A673 (cell line): ENCODE results near the gene TIPIN. TPM values are rescaled to one million over a fixed set of nuclear protein-coding genes. Genes with fewer than 3 reads are reported as not detected.

Experiments
- BruUV-seq: library from RNA; stranded (reverse); fragments of 400-500 nt; replicated peaks from 2 replicates; lab custom pipeline; 2021; lab: Mats Ljungman, UMichigan
- CTCF ChIA-PET: fragments of 300-600 bp; sonication (Branson Sonifier 250); formaldehyde crosslinking; loops from one replicate; lab custom pipeline; 2022; ENCODE audit warnings: antibody characterized with exemption; lab: Charles Lee
- POLR2A ChIA-PET: fragments of 300-600 bp; sonication (Branson Sonifier 250); formaldehyde crosslinking; loops from one replicate; lab custom pipeline; 2022; ENCODE audit warnings: antibody characterized with exemption; ENCODE audit not compliant: low non-redundant PET; lab: Charles Lee
- DNase-seq: peaks from one replicate; pipeline ENCODE4 v3.0.0-alpha.2; 2015; ENCODE audit warnings: low spot score
- H3K27ac ChIP-seq: fragments of 200-600 bp; sonication (generic); 2 replicates; pipeline ENCODE4 v1.5.1; 2016; ENCODE audit warnings: mixed run types, low read depth, mild to moderate bottlenecking, mixed read lengths, antibody characterized with exemption, low read length; ENCODE audit not compliant: poor library complexity, severe bottlenecking
- H3K27me3 ChIP-seq: fragments of 200-600 bp; sonication (generic); replicated peaks from 2 replicates; pipeline ENCODE4 v1.6.1; 2017; ENCODE audit warnings: mixed run types, low read depth, mild to moderate bottlenecking, mixed read lengths, antibody characterized with exemption, low read length; ENCODE audit not compliant: insufficient read depth, poor library complexity
- H3K36me3 ChIP-seq: fragments of 200-600 bp; sonication (generic); 2 replicates; pipeline ENCODE4 v1.6.1; 2016; ENCODE audit warnings: mixed run types, mild to moderate bottlenecking, mixed read lengths, antibody characterized with exemption, low read length; ENCODE audit not compliant: insufficient read depth, poor library complexity, severe bottlenecking
- H3K4me1 ChIP-seq: fragments of 200-600 bp; sonication (generic); 2 replicates; pipeline ENCODE4 v1.6.1; 2017; ENCODE audit warnings: mixed run types, mild to moderate bottlenecking, mixed read lengths, antibody characterized with exemption, low read length; ENCODE audit not compliant: insufficient read depth, poor library complexity, severe bottlenecking
- H3K4me3 ChIP-seq: fragments of 200-600 bp; sonication (generic); 2 replicates; pipeline ENCODE4 v1.5.1; 2016; ENCODE audit warnings: low read depth, mixed run types, mild to moderate bottlenecking, mixed read lengths, low read length; ENCODE audit not compliant: poor library complexity, severe bottlenecking
- H3K9me3 ChIP-seq: fragments of 200-600 bp; sonication (generic); 2 replicates; pipeline ENCODE4 v1.6.1; 2016; ENCODE audit warnings: mixed run types, low read depth, mild to moderate bottlenecking, mixed read lengths, antibody characterized with exemption, low read length; ENCODE audit not compliant: poor library complexity, severe bottlenecking
- EZH2 ChIP-seq: fragments of 200-600 bp; sonication (generic); IDR thresholded peaks from 2 replicates; pipeline ENCODE4 v1.6.1; 2017; ENCODE audit warnings: borderline replicate concordance, low read depth, mild to moderate bottlenecking, mixed read lengths, antibody characterized with exemption, low read length; ENCODE audit not compliant: poor library complexity, severe bottlenecking
- intact Hi-C: fragments of 100-400 bp; cut with micrococcal nuclease; formaldehyde crosslinking; loops from one replicate; pipeline ENCODE4 v1.10.0; 2022; ENCODE audit not compliant: unreplicated experiment
- total RNA-seq: library from RNA; stranded (reverse); gene quantifications from 2 replicates; pipeline ENCODE4 v1.2.3, GENCODE V29; 2021
- TF ChIP-seq, protein P1 (sequence below): fragments of 300-800, 200-600 bp; sonication (generic); conservative IDR thresholded peaks from 2 replicates; pipeline ENCODE4 v1.5.1; 2017; ENCODE audit warnings: low read depth, mild to moderate bottlenecking, antibody characterized with exemption, low read length, moderate library complexity, mixed read lengths

The TIPIN gene
- total RNA-seq, 1 experiment from 2014 or later = 42.1 TPM

DNA sequence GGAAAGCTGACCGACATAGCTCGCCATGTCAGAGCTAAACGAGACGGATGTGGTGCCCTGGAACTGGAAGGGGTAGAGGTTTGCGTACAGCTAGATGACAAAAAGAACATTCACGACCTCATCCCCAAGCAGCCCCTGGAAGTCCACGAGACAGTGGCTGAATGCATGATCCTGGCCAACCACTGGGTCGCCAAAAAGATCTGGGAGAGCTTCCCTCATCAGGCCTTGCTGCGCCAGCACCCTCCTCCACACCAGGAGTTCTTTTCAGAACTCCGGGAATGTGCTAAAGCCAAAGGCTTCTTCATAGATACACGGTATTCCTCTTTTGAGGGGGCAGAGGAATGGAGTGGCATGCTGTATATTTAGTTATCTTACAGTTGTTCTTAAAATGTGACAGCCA is 30.4 kb downstream of the TIPIN start:
- H3K4me1 ChIP-seq = no peaks in the 10 kb centered on the region
- H3K36me3 ChIP-seq = peaks cover 26% of the 10 kb centered on the region
- no TSS peak for BruUV-seq
- ChIA-PET CTCF (no interaction called here), POLR2A (no interaction called here)
- no peaks in the 10 kb centered on the region for H3K9me3 ChIP-seq
- intact Hi-C loops = no loop called here
- H3K4me3 ChIP-seq = no peak overlapping the region
- H3K27ac ChIP-seq = no peak overlapping the region
- H3K27me3 ChIP-seq = no peaks in the 10 kb centered on the region
- DNase-seq = no peak
- TF ChIP-seq EZH2 = no peak

DNA sequence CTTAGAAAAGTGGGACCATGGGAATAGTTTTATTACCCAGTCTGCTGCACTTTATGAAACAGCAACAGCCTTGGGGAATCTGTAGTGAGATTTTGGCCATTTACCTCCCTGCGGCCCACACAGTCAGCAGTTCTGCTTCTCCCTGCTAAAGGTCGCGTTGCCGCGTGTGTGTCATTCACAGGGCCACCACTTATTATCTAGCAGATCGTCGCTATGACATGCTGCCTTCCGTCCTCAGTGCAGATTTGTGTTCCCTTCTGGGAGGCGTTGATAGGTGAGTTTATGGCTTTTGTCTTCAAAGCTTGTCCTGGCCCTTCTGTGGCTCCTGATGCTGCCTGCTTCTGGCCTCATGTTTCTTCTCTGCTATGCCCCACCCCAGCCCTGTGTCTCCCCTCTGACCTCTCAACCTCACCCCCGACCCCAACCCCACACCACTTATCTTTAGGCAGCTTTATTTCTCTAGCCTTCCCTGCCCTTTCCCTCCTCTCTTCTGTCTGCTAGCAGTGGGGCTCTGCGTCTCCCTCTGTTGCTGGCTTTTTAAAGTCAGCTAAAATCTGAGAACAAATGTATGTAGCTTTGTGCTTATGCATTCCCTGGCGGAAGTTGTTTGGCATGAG is 33.1 kb downstream of the TIPIN start:
- Histone ChIP-seq H3K4me1 (no peaks in the 10 kb centered on the region), H3K4me3 (no peak overlapping the region), H3K27me3 (no peaks in the 10 kb centered on the region), H3K36me3 (peaks cover 5% of the 10 kb centered on the region), H3K27ac (no peak overlapping the region), H3K9me3 (no peaks in the 10 kb centered on the region)
- BruUV-seq = no TSS peak
- ChIA-PET CTCF (no interaction called here), POLR2A (no interaction called here)
- TF ChIP-seq EZH2 = no peak
- TF ChIP-seq, protein P1, sequence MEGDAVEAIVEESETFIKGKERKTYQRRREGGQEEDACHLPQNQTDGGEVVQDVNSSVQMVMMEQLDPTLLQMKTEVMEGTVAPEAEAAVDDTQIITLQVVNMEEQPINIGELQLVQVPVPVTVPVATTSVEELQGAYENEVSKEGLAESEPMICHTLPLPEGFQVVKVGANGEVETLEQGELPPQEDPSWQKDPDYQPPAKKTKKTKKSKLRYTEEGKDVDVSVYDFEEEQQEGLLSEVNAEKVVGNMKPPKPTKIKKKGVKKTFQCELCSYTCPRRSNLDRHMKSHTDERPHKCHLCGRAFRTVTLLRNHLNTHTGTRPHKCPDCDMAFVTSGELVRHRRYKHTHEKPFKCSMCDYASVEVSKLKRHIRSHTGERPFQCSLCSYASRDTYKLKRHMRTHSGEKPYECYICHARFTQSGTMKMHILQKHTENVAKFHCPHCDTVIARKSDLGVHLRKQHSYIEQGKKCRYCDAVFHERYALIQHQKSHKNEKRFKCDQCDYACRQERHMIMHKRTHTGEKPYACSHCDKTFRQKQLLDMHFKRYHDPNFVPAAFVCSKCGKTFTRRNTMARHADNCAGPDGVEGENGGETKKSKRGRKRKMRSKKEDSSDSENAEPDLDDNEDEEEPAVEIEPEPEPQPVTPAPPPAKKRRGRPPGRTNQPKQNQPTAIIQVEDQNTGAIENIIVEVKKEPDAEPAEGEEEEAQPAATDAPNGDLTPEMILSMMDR = no peak
- intact Hi-C loops = no loop called here
- DNase-seq = no peak

DNA sequence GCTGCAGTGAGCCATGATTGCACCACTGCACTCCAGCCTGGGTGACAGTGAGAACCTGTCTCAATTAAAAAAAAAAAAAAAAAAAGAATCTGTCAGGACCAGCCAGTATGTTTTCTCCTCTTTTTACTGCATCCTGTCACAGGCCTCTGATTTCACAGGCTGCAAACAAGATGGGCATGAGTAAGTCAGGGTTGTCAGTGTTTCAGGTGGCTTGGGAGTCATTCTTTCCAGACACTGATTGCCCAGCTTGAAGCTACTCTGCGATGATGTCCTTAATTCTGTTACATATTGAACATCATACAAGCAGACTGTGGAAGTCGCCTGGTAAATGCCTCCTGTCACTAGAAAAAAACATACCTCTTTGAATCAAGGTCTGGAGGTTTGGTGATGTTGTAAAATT is 44.3 kb downstream of the TIPIN start:
- POLR2A ChIA-PET = no interaction called here
- CTCF ChIA-PET = no interaction called here
- Histone ChIP-seq H3K4me1 (no peaks in the 10 kb centered on the region), H3K9me3 (no peaks in the 10 kb centered on the region), H3K27me3 (no peaks in the 10 kb centered on the region), H3K36me3 (no peaks in the 10 kb centered on the region), H3K27ac (no peak overlapping the region), H3K4me3 (no peak overlapping the region)
- DNase-seq = no peak
- intact Hi-C loops = no loop called here
- TF ChIP-seq EZH2 = no peak
- TF ChIP-seq, protein P1 = no peak
- no TSS peak for BruUV-seq

DNA sequence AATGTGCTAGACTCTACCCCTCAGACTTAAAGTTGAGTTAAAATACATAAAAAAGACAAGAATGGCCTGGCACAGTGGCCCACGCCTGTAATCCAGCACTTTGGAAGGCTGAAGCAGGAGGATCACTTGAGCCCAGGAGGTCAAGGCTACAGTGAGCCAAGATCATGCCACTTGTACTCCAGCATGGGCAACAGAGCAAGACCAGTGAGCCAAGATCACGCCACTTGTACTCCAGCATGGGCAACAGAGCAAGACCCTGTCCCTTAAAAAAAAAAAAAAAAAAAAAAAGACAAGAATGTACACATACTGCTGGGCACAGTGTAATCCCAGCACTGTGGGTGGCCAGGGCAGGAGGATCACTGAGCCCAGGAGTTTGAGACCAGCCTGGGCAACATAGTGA is 45.7 kb downstream of the TIPIN start:
- ChIA-PET POLR2A (no interaction called here), CTCF (no interaction called here)
- no peak overlapping the region for H3K4me3 ChIP-seq
- no peaks in the 10 kb centered on the region for H3K36me3 ChIP-seq
- H3K27ac ChIP-seq = no peak overlapping the region
- no peak for DNase-seq
- intact Hi-C loops = no loop called here
- H3K4me1 ChIP-seq = no peaks in the 10 kb centered on the region
- H3K9me3 ChIP-seq = no peaks in the 10 kb centered on the region
- TF ChIP-seq EZH2 = no peak
- TF ChIP-seq, protein P1 = no peak
- BruUV-seq = no TSS peak
- H3K27me3 ChIP-seq = no peaks in the 10 kb centered on the region
